ENCODE measurements around the gene SLA2. TPM values are rescaled to one million over a fixed set of nuclear protein-coding genes. Genes with fewer than 3 reads are reported as not detected.
"Not testable (repeated sequence)": the region's sequence is repeated elsewhere in the genome, so short reads cannot be mapped to it uniquely, and the experiment has no call there.

Gene SLA2
- polyA plus RNA-seq, 1 donor from 2014 or later = 0.68 TPM

- H3K27ac Mint-ChIP-seq = peak overlapping the region in 1 of 3 donors; percentile 85
- H3K4me1 Mint-ChIP-seq = no peaks in the 10 kb centered on the region
- no peaks in the 10 kb centered on the region for H3K9me3 Mint-ChIP-seq
- H3K27me3 Mint-ChIP-seq = no peaks in the 10 kb centered on the region
- no peak overlapping the region for H3K4me3 Mint-ChIP-seq
- H3K36me3 Mint-ChIP-seq = peaks cover 5% of the 10 kb centered on the region
Measured at GRCh38 chr20:36658300-36658699, 12.3 kb upstream of the SLA2 start.

- no peak overlapping the region for H3K4me3 Mint-ChIP-seq
- no peak overlapping the region for H3K27ac Mint-ChIP-seq
- H3K4me1 Mint-ChIP-seq = no peaks in the 10 kb centered on the region
- H3K9me3 Mint-ChIP-seq = no peaks in the 10 kb centered on the region
- H3K27me3 Mint-ChIP-seq = no peaks in the 10 kb centered on the region
- peaks cover 12% of the 10 kb centered on the region for H3K36me3 Mint-ChIP-seq
Measured at GRCh38 chr20:36656733-36657132, 10.7 kb upstream of the SLA2 start.

GRCh38 chr20:36655004-36655403 lies 9.0 kb upstream of the SLA2 start:
- Mint-ChIP-seq H3K9me3 (no peaks in the 10 kb centered on the region), H3K36me3 (peaks cover 11% of the 10 kb centered on the region), H3K4me3 (no peak overlapping the region), H3K27ac (no peak overlapping the region), H3K4me1 (no peaks in the 10 kb centered on the region), H3K27me3 (no peaks in the 10 kb centered on the region)

GRCh38 chr20:36654506-36654905 lies 8.5 kb upstream of the SLA2 start:
- Mint-ChIP-seq H3K27me3 (no peaks in the 10 kb centered on the region), H3K4me3 (no peak overlapping the region), H3K4me1 (no peaks in the 10 kb centered on the region), H3K36me3 (peaks cover 10% of the 10 kb centered on the region), H3K27ac (no peak overlapping the region), H3K9me3 (no peaks in the 10 kb centered on the region)

GRCh38 chr20:36653456-36653855 lies 7.5 kb upstream of the SLA2 start:
- peaks cover 8% of the 10 kb centered on the region for H3K36me3 Mint-ChIP-seq
- no peak overlapping the region for H3K27ac Mint-ChIP-seq
- no peaks in the 10 kb centered on the region for H3K9me3 Mint-ChIP-seq
- no peak overlapping the region for H3K4me3 Mint-ChIP-seq
- H3K27me3 Mint-ChIP-seq = no peaks in the 10 kb centered on the region
- H3K4me1 Mint-ChIP-seq = no peaks in the 10 kb centered on the region

GRCh38 chr20:36647196-36648121 lies 1.5 kb upstream of the SLA2 start:
- H3K4me1 Mint-ChIP-seq = peaks cover 19 to 20% (median 20%) of the 10 kb centered on the region in 3 donors
- H3K27ac Mint-ChIP-seq = peak overlapping the region in 1 of 3 donors; percentile 29
- no peak overlapping the region for H3K4me3 Mint-ChIP-seq
- no peaks in the 10 kb centered on the region for H3K27me3 Mint-ChIP-seq
- no peaks in the 10 kb centered on the region for H3K9me3 Mint-ChIP-seq
- peaks cover 3% of the 10 kb centered on the region for H3K36me3 Mint-ChIP-seq

GRCh38 chr20:36646678-36647077 lies 682 bp upstream of the SLA2 start:
- Mint-ChIP-seq H3K27ac (peak overlapping the region in 2 of 3 donors; percentile 62 to 83), H3K4me1 (peaks cover 19 to 20% (median 20%) of the 10 kb centered on the region in 3 donors), H3K9me3 (no peaks in the 10 kb centered on the region), H3K36me3 (peaks cover 2% of the 10 kb centered on the region), H3K4me3 (peak overlapping the region in 1 of 4 donors; percentile 83), H3K27me3 (no peaks in the 10 kb centered on the region)

GRCh38 chr20:36645353-36645752 lies 643 bp downstream of the SLA2 start:
- Mint-ChIP-seq H3K27me3 (no peaks in the 10 kb centered on the region), H3K4me1 (peaks cover 19 to 20% (median 20%) of the 10 kb centered on the region in 3 donors), H3K36me3 (peaks cover 2% of the 10 kb centered on the region), H3K27ac (peak overlapping the region in 1 of 3 donors; percentile 80), H3K4me3 (peak overlapping the region in 3 of 4 donors; percentile 45 to 73 (median 69)), H3K9me3 (no peaks in the 10 kb centered on the region)

GRCh38 chr20:36644706-36645095 lies 1.3 kb downstream of the SLA2 start:
- peak overlapping the region in 2 of 3 donors; percentile 11 to 88 for H3K27ac Mint-ChIP-seq
- H3K27me3 Mint-ChIP-seq = no peaks in the 10 kb centered on the region
- H3K9me3 Mint-ChIP-seq = no peaks in the 10 kb centered on the region
- H3K36me3 Mint-ChIP-seq = peaks cover 2% of the 10 kb centered on the region
- peaks cover 19 to 20% (median 20%) of the 10 kb centered on the region in 3 donors for H3K4me1 Mint-ChIP-seq
- H3K4me3 Mint-ChIP-seq = peak overlapping the region in 3 of 4 donors; percentile 66 to 78 (median 69)

GRCh38 chr20:36644032-36644705 lies 1.8 kb downstream of the SLA2 start:
- Mint-ChIP-seq H3K4me1 (peaks cover 19 to 20% (median 20%) of the 10 kb centered on the region in 3 donors), H3K9me3 (no peaks in the 10 kb centered on the region), H3K36me3 (peaks cover 2% of the 10 kb centered on the region), H3K27ac (peak overlapping the region in 2 of 3 donors; percentile 11 to 88), H3K27me3 (no peaks in the 10 kb centered on the region), H3K4me3 (peak overlapping the region in 3 of 4 donors; percentile 47 to 78 (median 66))

GRCh38 chr20:36642136-36642535 lies 3.9 kb downstream of the SLA2 start:
- peaks cover 17 to 20% (median 20%) of the 10 kb centered on the region in 3 donors for H3K4me1 Mint-ChIP-seq
- H3K27me3 Mint-ChIP-seq = no peaks in the 10 kb centered on the region
- H3K36me3 Mint-ChIP-seq = peaks cover 2% of the 10 kb centered on the region
- H3K4me3 Mint-ChIP-seq = no peak overlapping the region
- H3K27ac Mint-ChIP-seq = no peak overlapping the region
- no peaks in the 10 kb centered on the region for H3K9me3 Mint-ChIP-seq

- Mint-ChIP-seq H3K27me3 (no peaks in the 10 kb centered on the region), H3K9me3 (no peaks in the 10 kb centered on the region), H3K4me3 (peak overlapping the region in 1 of 4 donors; percentile 36), H3K27ac (no peak overlapping the region), H3K4me1 (peaks cover 14 to 20% (median 18%) of the 10 kb centered on the region in 3 donors), H3K36me3 (peaks cover 2% of the 10 kb centered on the region)
Measured at GRCh38 chr20:36641506-36641843, 4.5 kb downstream of the SLA2 start.

- H3K4me1 Mint-ChIP-seq, H3K4me3 Mint-ChIP-seq, H3K27me3 Mint-ChIP-seq, H3K9me3 Mint-ChIP-seq, H3K27ac Mint-ChIP-seq, H3K36me3 Mint-ChIP-seq: not testable (repeated sequence)
Measured at GRCh38 chr20:36638876-36639400, 7.1 kb downstream of the SLA2 start.

- Mint-ChIP-seq H3K4me3 (no peak overlapping the region), H3K27me3 (no peaks in the 10 kb centered on the region), H3K9me3 (no peaks in the 10 kb centered on the region), H3K27ac (peak overlapping the region in 2 of 3 donors; percentile 25 to 84), H3K36me3 (peaks cover 1% of the 10 kb centered on the region), H3K4me1 (peaks cover 6 to 7% (median 6%) of the 10 kb centered on the region in 3 donors)
Measured at GRCh38 chr20:36634342-36634741, 11.7 kb downstream of the SLA2 start.

- H3K27me3 Mint-ChIP-seq = no peaks in the 10 kb centered on the region
- H3K27ac Mint-ChIP-seq = no peak overlapping the region
- H3K4me3 Mint-ChIP-seq = no peak overlapping the region
- peaks cover 1% of the 10 kb centered on the region for H3K36me3 Mint-ChIP-seq
- H3K9me3 Mint-ChIP-seq = no peaks in the 10 kb centered on the region
- peaks cover 6 to 7% (median 6%) of the 10 kb centered on the region in 3 donors for H3K4me1 Mint-ChIP-seq
Measured at GRCh38 chr20:36633285-36633772, 12.7 kb downstream of the SLA2 start.

Measured in IgD-negative memory B cell (primary cell).